GM21447 (cell line): Measurements from ENCODE around the gene TOX4.
"Not testable (repeated sequence)": the region's sequence is repeated elsewhere in the genome, so short reads cannot be mapped to it uniquely, and the experiment has no call there.

Source experiments
- ATAC-seq: cut with Tn5 transposase; IDR thresholded peaks from one replicate; pipeline ENCODE4 v1.9.1; 2021; ENCODE audit not compliant: unreplicated experiment

Gene TOX4

GRCh38 chr14:21476925-21477681 is at the start of gene TOX4, which contains the start of gene RAB2B:
Gene TOX4 (plus strand): TSS chr14:21477195. CDS start chr14:21477279, 84 bp downstream.
Gene RAB2B (minus strand): TSS chr14:21476959. CDS start chr14:21476872, 87 bp downstream.
- peak; percentile 100 for ATAC-seq

DNA sequence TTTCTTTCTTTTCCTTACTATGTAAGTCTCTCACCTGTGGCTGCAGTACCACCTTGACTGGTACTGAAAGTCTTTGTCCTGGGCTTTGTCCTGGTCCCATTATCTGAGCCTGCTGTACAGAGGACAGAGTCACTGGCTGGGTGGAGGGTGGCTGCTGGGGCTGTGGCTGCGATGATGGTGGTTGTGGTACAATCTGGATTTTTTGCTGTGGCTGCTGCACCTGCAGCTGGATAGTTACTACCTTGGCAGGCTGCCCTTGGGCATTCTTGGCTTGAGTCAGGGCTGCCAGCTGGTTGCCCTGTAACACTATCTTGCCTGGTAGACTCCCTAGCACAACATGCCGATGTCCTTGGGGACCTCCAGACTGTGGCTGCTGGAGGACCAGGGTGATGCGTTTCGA is 48.1 kb upstream of the TOX4 start:
- ATAC-seq: no peak

GRCh38 chr14:21431126-21431525 is 45.9 kb upstream of the TOX4 start:
- ATAC-seq: no peak

DNA sequence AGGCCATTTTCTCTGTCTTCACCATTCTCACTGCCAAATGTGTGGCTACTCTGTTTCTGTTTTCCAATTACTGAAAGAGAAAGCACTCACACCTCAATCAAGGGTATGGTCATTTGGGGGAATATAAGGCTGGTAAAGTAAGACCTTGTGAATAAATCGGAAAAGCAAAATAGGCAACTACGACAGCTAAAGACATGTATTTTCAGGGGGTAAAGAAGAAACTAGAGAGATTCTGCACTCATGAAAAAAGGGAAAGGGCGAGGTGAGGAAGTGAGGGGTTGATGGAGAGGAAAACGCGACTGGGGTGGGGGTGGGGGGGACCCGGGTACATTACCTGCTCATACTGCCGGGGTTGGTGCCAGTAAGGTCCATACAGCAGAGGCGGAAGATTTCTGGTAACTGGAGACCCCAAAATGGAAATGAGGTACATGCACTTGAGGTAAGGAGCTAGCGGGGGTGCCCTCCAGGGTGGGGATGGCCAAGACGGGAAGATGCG is 40.4 kb upstream of the TOX4 start:
- ATAC-seq: peak; percentile 27

GRCh38 chr14:21437063-21437901 is 39.7 kb upstream of the TOX4 start:
- peak; percentile 98 for ATAC-seq

DNA sequence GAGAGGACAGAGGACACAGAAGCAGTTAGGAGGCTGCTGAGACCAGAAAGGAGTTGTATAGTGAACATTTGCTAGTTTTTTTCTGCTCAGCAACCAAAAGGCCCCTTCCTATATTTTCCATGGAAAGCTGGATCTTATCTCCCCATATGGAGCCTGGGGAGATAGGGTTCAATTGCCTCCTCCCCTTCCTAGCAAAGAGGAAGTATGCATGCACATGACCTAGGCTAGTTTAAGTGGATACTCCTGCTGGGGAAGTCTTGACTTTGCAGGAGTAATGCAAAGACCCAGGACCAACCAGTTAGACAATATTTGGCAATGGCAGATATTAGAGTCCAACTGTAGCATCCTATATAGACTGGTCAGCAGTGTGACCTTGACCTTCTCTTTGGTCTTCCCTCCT is 36.1 kb upstream of the TOX4 start:
- ATAC-seq: no peak

DNA sequence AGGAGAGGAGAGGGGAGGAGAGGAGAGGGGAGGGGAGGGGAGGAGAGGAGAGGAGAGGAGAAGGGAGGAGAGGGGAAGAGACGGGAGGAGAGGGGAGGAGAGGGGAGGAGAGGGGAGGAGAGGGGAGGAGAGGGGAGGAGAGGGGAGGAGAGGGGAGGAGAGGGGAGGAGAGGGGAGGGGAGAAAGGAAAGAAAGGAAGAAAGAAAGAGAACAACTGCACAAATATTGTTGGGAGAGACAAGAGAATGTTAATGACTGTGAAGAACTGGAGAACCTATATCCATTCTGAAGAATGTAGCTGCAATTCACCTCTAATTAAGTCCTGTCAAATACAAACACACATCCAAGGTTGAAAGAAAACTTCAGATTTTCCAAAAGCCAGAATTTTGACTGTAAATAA is 34.3 kb upstream of the TOX4 start:
- not testable (repeated sequence) for ATAC-seq

- no peak for ATAC-seq
These were observed 27.1 kb upstream of the TOX4 start for GRCh38 chr14:21449899-21450216.

- no peak for ATAC-seq
These were observed 22.0 kb upstream of the TOX4 start for GRCh38 chr14:21454843-21455544.

DNA sequence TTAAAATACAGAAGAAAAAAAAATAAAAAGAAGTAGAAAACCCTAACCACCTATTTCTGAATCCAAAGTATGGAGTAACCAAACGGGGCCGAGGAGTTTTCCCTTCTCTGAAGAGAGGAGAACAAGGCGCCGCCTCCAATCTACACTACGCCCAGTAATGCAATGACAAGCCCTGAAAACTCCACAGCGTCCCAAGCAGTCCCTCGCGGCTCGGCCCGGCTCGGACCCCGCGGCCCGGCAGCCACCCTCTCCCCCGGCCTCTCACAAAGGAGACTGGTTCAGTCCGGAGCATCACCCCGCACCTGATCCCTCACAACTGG is 21.4 kb upstream of the TOX4 start:
- ATAC-seq: no peak

GRCh38 chr14:21455912-21456667 is 20.9 kb upstream of the TOX4 start, which contains the start of gene CHD8:
Gene CHD8 (minus strand): TSS chr14:21456123. CDS start chr14:21431643, 24,480 bp downstream.
- peak; percentile 96 for ATAC-seq

GRCh38 chr14:21467616-21468015 is 9.4 kb upstream of the TOX4 start:
- ATAC-seq: no peak

- ATAC-seq: no peak
These were observed 1.1 kb upstream of the TOX4 start for GRCh38 chr14:21475767-21476522.

DNA sequence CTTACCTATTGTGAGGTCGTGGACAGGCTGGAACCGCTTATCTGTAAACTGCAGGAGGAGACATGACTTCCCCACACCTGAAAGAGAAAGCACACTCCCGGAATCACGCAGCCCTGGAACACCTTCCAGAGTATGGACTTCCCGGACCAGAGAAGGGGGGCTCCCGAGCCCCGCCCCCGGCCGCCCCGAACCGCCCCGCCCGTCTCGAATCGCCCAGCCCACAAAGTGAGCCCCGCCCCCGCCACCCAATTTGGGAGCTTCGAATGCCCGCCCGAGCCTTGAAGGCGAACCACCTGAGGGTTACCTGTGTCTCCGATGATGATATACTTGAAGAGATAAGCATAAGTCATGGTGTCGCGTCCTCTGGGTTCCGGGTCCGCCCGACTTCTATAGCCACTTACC is 471 bp upstream of the TOX4 start:
- peak; percentile 28 for ATAC-seq

DNA sequence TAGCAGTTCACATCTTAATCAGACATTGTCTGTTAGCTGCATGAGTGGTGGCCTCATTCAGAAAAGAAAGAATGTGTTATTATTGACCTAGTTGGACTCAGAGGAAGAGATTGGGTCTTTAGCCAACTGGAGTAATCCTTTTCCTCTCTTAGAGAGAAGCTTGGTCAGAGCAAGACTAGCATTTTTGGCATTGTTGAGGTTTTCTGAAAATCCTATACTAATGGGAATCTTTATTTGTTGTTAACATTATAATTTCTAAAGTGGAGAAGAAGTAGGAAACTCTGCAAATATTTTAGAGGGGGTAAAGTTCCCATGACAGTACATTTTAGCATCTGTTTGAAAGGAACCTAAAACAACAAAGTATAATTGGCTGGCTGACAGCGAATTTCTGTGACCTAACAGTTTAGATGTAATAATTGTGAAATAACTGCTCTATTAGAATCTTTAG is 9.7 kb downstream of the TOX4 start:
- ATAC-seq: no peak

DNA sequence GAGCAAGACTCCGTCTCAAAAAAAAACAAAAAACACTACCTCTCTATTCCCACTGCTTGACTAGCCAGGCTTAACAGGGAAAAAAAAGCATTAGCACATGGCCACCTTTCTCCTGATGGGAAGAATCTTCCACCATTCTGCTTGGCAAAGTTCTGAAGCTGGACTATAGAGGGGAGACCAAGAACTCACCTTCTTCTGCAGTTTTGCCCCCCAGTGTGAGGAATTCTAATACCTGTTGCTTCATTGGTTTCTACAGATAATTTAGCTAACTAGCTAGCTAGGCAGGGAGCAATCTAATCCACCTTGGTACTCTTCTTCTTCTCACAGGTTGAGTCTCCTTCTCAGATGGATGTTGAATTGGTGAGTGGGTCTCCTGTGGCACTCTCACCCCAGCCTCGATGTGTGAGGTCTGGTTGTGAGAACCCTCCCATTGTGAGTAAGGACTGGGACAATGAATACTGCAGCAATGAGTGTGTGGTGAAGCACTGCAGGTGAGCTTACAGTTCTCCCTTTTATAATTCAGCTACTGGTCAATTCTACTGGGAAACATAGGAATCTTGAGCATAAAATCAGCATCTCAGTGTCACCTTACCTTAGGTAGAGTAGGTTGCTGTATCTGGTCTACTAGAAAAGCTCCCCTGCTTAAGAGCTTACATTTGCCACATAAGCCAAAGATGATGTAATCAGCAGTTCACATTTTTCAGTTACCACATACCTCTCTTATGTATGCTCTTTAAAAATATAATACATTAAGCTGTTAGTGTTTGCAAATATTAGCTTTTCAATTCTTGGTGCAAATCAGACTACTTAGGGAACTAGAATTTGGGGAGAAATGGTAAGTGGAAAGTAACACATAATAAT is 18.1 kb downstream of the TOX4 start:
- ATAC-seq: no peak

DNA sequence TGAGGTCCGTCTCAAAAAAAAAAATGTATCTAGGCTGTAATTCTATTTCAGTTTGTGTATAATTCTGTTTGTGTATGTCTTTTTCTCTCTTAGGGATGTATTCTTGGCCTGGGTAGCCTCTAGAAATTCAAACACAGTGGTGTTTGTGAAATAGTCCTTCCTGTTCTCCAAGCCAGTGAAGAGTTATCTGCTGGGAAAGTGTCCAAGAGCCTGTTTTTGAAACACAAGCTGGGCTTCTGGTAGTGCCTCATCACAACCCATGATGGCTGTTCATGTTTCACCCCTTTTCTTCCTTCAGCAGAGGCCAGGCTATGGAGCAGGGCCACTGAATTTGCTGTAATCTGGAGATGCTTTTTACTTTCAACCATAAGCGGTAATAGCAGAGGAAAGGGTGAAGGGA is 19.5 kb downstream of the TOX4 start:
- no peak for ATAC-seq

DNA sequence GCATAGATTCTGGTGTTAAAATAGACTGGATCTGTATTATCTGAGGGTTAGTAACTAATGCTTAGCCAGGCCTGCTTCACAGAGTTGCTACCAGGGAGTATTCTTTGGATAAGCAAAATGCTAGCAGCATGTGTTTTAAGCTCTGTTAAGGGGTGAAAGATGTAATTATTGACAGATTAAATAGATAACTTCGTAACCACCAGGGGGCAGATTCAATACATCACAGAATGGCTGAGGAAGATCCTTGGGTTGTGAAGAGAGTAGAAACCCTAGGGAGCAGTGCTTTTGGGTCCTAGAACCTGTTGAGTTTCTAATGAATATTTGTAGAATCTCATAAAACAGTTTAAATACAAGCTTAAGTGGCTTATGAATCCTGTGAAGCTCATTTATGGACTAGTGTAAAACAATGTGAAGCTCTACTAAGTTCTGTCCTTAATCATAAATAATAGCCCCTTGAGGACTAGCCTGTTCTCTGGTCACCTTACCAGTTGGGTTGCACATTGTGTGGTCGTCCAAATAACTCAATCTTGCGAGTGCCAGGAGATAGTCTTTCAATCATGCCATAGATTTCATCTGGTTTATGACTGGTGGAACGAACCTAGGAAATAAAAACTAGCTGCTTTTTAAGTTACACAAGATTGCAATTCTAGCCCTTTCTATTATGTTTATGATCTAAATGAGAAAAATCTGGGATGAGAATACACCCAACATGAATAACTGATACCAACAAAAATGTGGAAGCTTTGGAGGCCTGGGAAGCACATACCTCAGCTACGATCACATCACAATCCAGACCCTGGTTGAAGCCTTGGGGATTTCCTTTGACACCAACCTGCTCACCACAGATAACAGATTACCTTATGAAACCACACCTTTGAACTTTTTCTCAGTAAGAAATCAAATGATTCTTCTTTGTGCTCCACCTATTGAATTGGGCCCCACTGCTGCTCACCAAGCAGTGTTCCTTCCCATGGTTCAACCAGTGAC is 21.8 kb downstream of the TOX4 start:
- ATAC-seq: no peak
